Neural cell (in vitro differentiated cells): ENCODE results near the gene TXLNA. TPM values are rescaled to one million over a fixed set of nuclear protein-coding genes. Genes with fewer than 3 reads are reported as not detected.

Source experiments
- H2AFZ ChIP-seq: fragments of 200-600, 300-800 bp; sonication (generic), shearing (Covaris generic); 2 replicates; pipeline ENCODE4 v1.6.0; 2014; ENCODE audit warnings: low read depth, mild to moderate bottlenecking, antibody characterized with exemption, low read length, moderate library complexity
- H3F3A ChIP-seq: fragments of 200-600 bp; shearing (Covaris generic); 2 replicates; pipeline ENCODE4 v1.6.1; 2016; ENCODE audit warnings: mild to moderate bottlenecking, moderate library complexity, mixed read lengths, antibody characterized with exemption, low read length; ENCODE audit not compliant: insufficient read depth, poor library complexity, severe bottlenecking
- H3K27ac ChIP-seq: fragments of 200-600, 300-800 bp; sonication (generic), shearing (Covaris generic); 2 replicates; pipeline ENCODE4 v1.5.1; 2014; ENCODE audit warnings: mild to moderate bottlenecking, low read length, moderate library complexity
- H3K27me3 ChIP-seq: fragments of 300-800, 200-600 bp; sonication (generic), shearing (Covaris generic); 2 replicates; pipeline ENCODE4 v1.6.0; 2014; ENCODE audit warnings: mild to moderate bottlenecking, low read depth, low read length, moderate library complexity; ENCODE audit not compliant: insufficient read depth
- H3K36me3 ChIP-seq: fragments of 300-800, 200-600 bp; sonication (generic), shearing (Covaris generic); 2 replicates; pipeline ENCODE4 v1.5.1; 2014; ENCODE audit warnings: mild to moderate bottlenecking, antibody characterized with exemption, low read length, moderate library complexity; ENCODE audit not compliant: insufficient read depth
- H3K4me2 ChIP-seq: fragments of 300-800, 200-600 bp; sonication (generic), shearing (Covaris generic); 2 replicates; pipeline ENCODE4 v1.6.0; 2014; ENCODE audit warnings: mild to moderate bottlenecking, low read length
- H3K4me3 ChIP-seq: fragments of 300-800, 200-600 bp; sonication (generic), shearing (Covaris generic); 2 replicates; pipeline ENCODE4 v1.5.1; 2014; ENCODE audit warnings: mild to moderate bottlenecking, low read length, moderate library complexity
- H3K79me2 ChIP-seq: fragments of 200-600 bp; shearing (Covaris generic); replicated peaks from 2 replicates; pipeline ENCODE4 v1.6.0; 2014; ENCODE audit warnings: mild to moderate bottlenecking, low read length, moderate library complexity; ENCODE audit not compliant: insufficient read depth
- H3K9ac ChIP-seq: fragments of 300-800, 200-600 bp; sonication (generic), shearing (Covaris generic); 2 replicates; pipeline ENCODE4 v1.6.1; 2016; ENCODE audit warnings: mild to moderate bottlenecking, low read length, mixed read lengths
- H3K9me2 ChIP-seq: fragments of 200-600 bp; shearing (Covaris generic); 2 replicates; pipeline ENCODE4 v1.6.1; 2016; ENCODE audit warnings: mild to moderate bottlenecking, low read length, mixed read lengths; ENCODE audit not compliant: insufficient read depth
- H3K9me3 ChIP-seq: fragments of 200-600, 300-800 bp; sonication (generic), shearing (Covaris generic); 2 replicates; pipeline ENCODE4 v1.6.1; 2016; ENCODE audit warnings: mild to moderate bottlenecking, mixed run types, low read length, moderate library complexity, mixed read lengths
- H4K20me1 ChIP-seq: fragments of 200-600 bp; shearing (Covaris generic); 2 replicates; pipeline ENCODE4 v1.6.1; 2016; ENCODE audit warnings: mild to moderate bottlenecking, mixed run types; ENCODE audit not compliant: insufficient read depth
- CTCF ChIP-seq: fragments of 450-650 bp; IDR thresholded peaks from 2 replicates; pipeline ENCODE4 v1.5.1; 2014; ENCODE audit warnings: antibody characterized with exemption, mild to moderate bottlenecking, moderate library complexity; ENCODE audit not compliant: poor library complexity, severe bottlenecking
- EP300 ChIP-seq: fragments of 450-650 bp; conservative IDR thresholded peaks from 2 replicates; pipeline ENCODE4 v1.6.1; 2014; ENCODE audit warnings: antibody characterized with exemption, mild to moderate bottlenecking, moderate library complexity; ENCODE audit not compliant: poor library complexity, severe bottlenecking
- EZH2 ChIP-seq: fragments of 200-600, 300-800 bp; shearing (Covaris generic), sonication (generic); IDR thresholded peaks from 2 replicates; pipeline ENCODE4 v1.6.1; 2014; ENCODE audit warnings: antibody characterized with exemption, low read length, borderline replicate concordance, mild to moderate bottlenecking; ENCODE audit not compliant: insufficient read depth, poor library complexity, severe bottlenecking
- MXI1 ChIP-seq: fragments of 450-650 bp; conservative IDR thresholded peaks from 2 replicates; pipeline ENCODE4 v1.6.1; 2014; ENCODE audit warnings: antibody characterized with exemption, mild to moderate bottlenecking; ENCODE audit not compliant: poor library complexity, severe bottlenecking
- POLR2AphosphoS5 ChIP-seq: IDR thresholded peaks from 2 replicates; pipeline ENCODE4 v1.6.1; 2012
- RAD21 ChIP-seq: fragments of 450-650 bp; conservative IDR thresholded peaks from 2 replicates; pipeline ENCODE4 v1.6.1; 2014; ENCODE audit warnings: antibody characterized with exemption, mild to moderate bottlenecking, moderate library complexity
- REST ChIP-seq: IDR thresholded peaks from 2 replicates; pipeline ENCODE4 v1.6.1; 2012; ENCODE audit warnings: borderline replicate concordance
- SMC3 ChIP-seq: fragments of 450-650 bp; conservative IDR thresholded peaks from 2 replicates; pipeline ENCODE4 v1.6.1; 2014; ENCODE audit warnings: antibody characterized with exemption, mild to moderate bottlenecking, moderate library complexity; ENCODE audit not compliant: poor library complexity
- TAF1 ChIP-seq: IDR thresholded peaks from 2 replicates; pipeline ENCODE4 v1.6.1; 2012; ENCODE audit warnings: low read depth
- polyA plus RNA-seq: library from polyadenylated mRNA; depleted of rRNA; stranded (reverse); fragments of >200 nt; gene quantifications from 2 replicates; pipeline ENCODE4 v1.2.3, GENCODE V29; 2014

Gene TXLNA
- polyA plus RNA-seq, 1 donor from 2014 or later, result 34.5 TPM

GRCh38 chr1:32172621-32173245 lies 6.7 kb upstream of the TXLNA start:
- Histone ChIP-seq H3K27ac (no peak overlapping the region), H3K79me2 (no peaks in the 10 kb centered on the region), H3K36me3 (peaks cover 6% of the 10 kb centered on the region), H3K27me3 (no peaks in the 10 kb centered on the region), H3F3A (no peaks in the 10 kb centered on the region), H3K9me2 (no peaks in the 10 kb centered on the region), H4K20me1 (no peaks in the 10 kb centered on the region), H3K9ac (no peak overlapping the region), H3K9me3 (no peaks in the 10 kb centered on the region), H3K4me3 (no peak overlapping the region), H2AFZ (no peak overlapping the region), H3K4me2 (no peak overlapping the region)
- TF ChIP-seq REST, result no peak
- no peak for TF ChIP-seq POLR2AphosphoS5
- no peak for TF ChIP-seq CTCF
- TF ChIP-seq MXI1, result no peak
- TF ChIP-seq EZH2, result no peak
- no peak for TF ChIP-seq EP300
- no peak for TF ChIP-seq TAF1
- TF ChIP-seq RAD21, result no peak
- TF ChIP-seq SMC3, result no peak

- Histone ChIP-seq H3K27ac (peak overlapping the region; percentile 75), H3K9me3 (no peaks in the 10 kb centered on the region), H3K4me2 (peak overlapping the region; percentile 16), H4K20me1 (no peaks in the 10 kb centered on the region), H3K27me3 (no peaks in the 10 kb centered on the region), H3F3A (no peaks in the 10 kb centered on the region), H3K79me2 (peaks cover 22% of the 10 kb centered on the region), H2AFZ (peak overlapping the region; percentile 54), H3K4me3 (peak overlapping the region; percentile 83), H3K9me2 (no peaks in the 10 kb centered on the region), H3K36me3 (no peaks in the 10 kb centered on the region), H3K9ac (peak overlapping the region; percentile 73)
- TF ChIP-seq MXI1 (no peak), RAD21 (no peak), TAF1 (no peak), EP300 (no peak), EZH2 (no peak), SMC3 (no peak), REST (no peak), POLR2AphosphoS5 (no peak), CTCF (no peak)
These were observed 889 bp upstream of the TXLNA start for GRCh38 chr1:32178380-32179192.
